Measurements from ENCODE around the gene RUVBL1. TPM values are rescaled to one million over a fixed set of nuclear protein-coding genes. Genes with fewer than 3 reads are reported as not detected.

RUVBL1 gene
- total RNA-seq, 8 experiments from 2014 or later, result 38.9 to 156 (median 74.7) TPM

Other genes starting within 250 kb of the RUVBL1 start
- gene KBTBD12, start 208.6 kb downstream of the RUVBL1 start, total RNA-seq, result under 1 TPM in 7 of 8 experiments, not detected in 1; 0.05 to 0.80 (median 0.13) TPM
- gene SEC61A1, start 71.4 kb downstream of the RUVBL1 start, total RNA-seq, result 100 to 1,000 TPM; 120 to 261 (median 172) TPM
- 10 to 100 TPM in 3 of 8 experiments, 1 to 10 TPM in 5; 5.8 to 20.7 (median 9.5) TPM for gene EEFSEC, start 29.7 kb upstream of the RUVBL1 start, total RNA-seq

Data from motor neuron (in vitro differentiated cells).